Sigmoid colon (tissue), 7 donors: ENCODE data around the gene COL4A5. TPM values are rescaled to one million over a fixed set of nuclear protein-coding genes. Genes with fewer than 3 reads are reported as not detected.

Source experiments
- DNase-seq: peaks from one replicate; pipeline ENCODE4 v3.0.0-alpha.2; 2019
- H3K27ac ChIP-seq, 4 donors: fragments of 200-600 bp; sonication (generic); one replicate each; pipeline ENCODE4 v1.5.1; 2016 to 2019; ENCODE audit warnings: mild to moderate bottlenecking in 1 of 4
- H3K27me3 ChIP-seq, 3 donors: fragments of 200-600 bp; sonication (generic); one replicate each; pipeline ENCODE4 v1.5.1; 2019; ENCODE audit warnings: mild to moderate bottlenecking in 1 of 3
- H3K36me3 ChIP-seq, 4 donors: fragments of 200-600 bp; sonication (generic); one replicate each; pipeline ENCODE4 v1.5.1; 2016 to 2019
- H3K4me1 ChIP-seq, 4 donors: fragments of 200-600 bp; sonication (generic); one replicate each; pipeline ENCODE4 v1.5.1; 2017 to 2019
- H3K4me3 ChIP-seq, 4 donors: fragments of 200-600 bp; sonication (generic); one replicate each; pipeline ENCODE4 v1.5.1; 2017 to 2019; ENCODE audit warnings: mild to moderate bottlenecking in 2 of 4, moderate library complexity in 1 of 4
- H3K9me3 ChIP-seq, 4 donors: fragments of 200-600 bp in 3 of 4; sonication (generic) in 3 of 4; one replicate each; pipeline versions ENCODE4 v1.5.1 to v1.6.1; 2013 to 2019
- EP300 ChIP-seq, 4 donors: sonication (generic); formaldehyde crosslinking; IDR thresholded peaks; one replicate each; pipeline ENCODE4 v1.6.1; 2017; ENCODE audit warnings: antibody characterized with exemption in 4 of 4
- POLR2A ChIP-seq, 2 donors: fragments of 450-650 bp; IDR thresholded peaks; one replicate each; pipeline ENCODE4 v1.6.1; 2016; ENCODE audit warnings: antibody characterized with exemption in 2 of 2, mild to moderate bottlenecking in 2 of 2, moderate library complexity in 2 of 2
- POLR2AphosphoS5 ChIP-seq, 4 donors: sonication (generic); formaldehyde crosslinking; IDR thresholded peaks; one replicate each; pipeline ENCODE4 v1.6.1; 2017; ENCODE audit warnings: antibody characterized with exemption in 4 of 4
- WGBS, 2 donors: extraction: QIAGEN DNeasy Blood & Tissue Kit; methylation state at CpG; one replicate each; pipeline ENCODE4 v1.1.7; 2013; 5-methylcytosine and 5-hydroxymethylcytosine counted together
- intact Hi-C: fragments of 100-400 bp; cut with DNase I; formaldehyde crosslinking; loops from one replicate; pipeline ENCODE4 v1.15.1; 2023
- polyA plus RNA-seq, 3 donors: library from polyadenylated mRNA; stranded (reverse); fragments of 200-250 nt; gene quantifications; one replicate each; pipeline ENCODE4 v1.2.3, GENCODE V29; 2013
- total RNA-seq, 4 donors: library from RNA; depleted of rRNA; stranded (reverse); fragments of >200 nt; gene quantifications; one replicate each; pipeline ENCODE4 v1.1.0, GENCODE V29; 2016
- TF ChIP-seq, protein P1 (sequence below), 4 experiments: fragments of 450-650 bp in 3 of 4; fragments of 200-600 bp in 1 of 4; IDR thresholded peaks; one replicate each; pipeline ENCODE4 v1.5.1; 2016 to 2019; ENCODE audit warnings: antibody characterized with exemption in 4 of 4, mild to moderate bottlenecking in 3 of 4, moderate library complexity in 2 of 4
- donor health status: healthy with polysubstance abuse.
- donor health status: Bipolar disorder and iron deficiency.
- donor health status: healthy.

The COL4A5 gene
- total and polyA plus RNA-seq, 7 donors, result 0.23 to 19.4 (median 4.6) TPM

DNA sequence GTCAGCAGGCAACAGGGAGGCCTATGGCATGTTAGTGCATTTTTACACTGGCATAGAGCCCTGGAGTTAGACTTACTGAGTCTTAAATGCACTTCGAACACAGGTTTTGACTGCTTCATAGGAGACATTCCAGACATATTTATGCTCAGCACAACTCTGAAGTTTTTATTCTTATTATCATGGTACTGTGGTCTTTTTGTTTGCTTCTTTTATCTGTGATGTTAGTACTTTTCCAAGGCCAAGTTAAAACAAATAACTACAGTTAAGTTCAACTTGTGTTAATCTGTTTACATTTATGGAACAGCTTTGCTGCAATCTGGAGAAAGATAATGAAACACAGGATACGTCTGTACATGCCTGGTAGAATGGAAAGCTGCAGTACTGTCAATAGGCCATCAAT, 76.5 kb downstream of the COL4A5 start:
- no peak for DNase-seq
- H3K27me3 ChIP-seq, result no peaks in the 10 kb centered on the region
- intact Hi-C loops, result no loop called here

DNA sequence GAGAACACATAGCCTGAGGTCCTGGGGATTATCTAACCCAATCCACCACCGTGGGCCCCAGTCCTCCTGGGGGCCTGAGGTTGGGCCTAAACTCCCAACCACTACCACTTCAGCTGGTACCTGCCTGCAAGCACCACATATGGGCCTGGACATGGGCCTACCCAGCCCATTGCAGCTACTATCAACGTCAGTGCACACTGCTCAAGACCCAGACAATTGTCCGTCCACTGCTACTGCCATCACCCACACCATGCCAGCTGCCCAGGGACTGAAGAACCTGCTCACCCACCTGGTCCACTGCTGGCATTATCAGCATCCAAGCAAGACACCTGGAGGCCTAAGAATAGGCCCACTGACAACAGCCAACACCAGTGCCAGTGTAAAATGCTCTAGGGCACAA, 88.1 kb downstream of the COL4A5 start:
- H3K27me3 ChIP-seq, result no peaks in the 10 kb centered on the region
- no peak overlapping the region for H3K27ac ChIP-seq
- no peak overlapping the region for H3K4me3 ChIP-seq
- H3K36me3 ChIP-seq, result no peaks in the 10 kb centered on the region
- TF ChIP-seq EP300 (IDR thresholded peaks at IDR 0.05) (no peak), POLR2A (IDR thresholded peaks at IDR 0.05) (no peak), POLR2AphosphoS5 (IDR thresholded peaks at IDR 0.05) (no peak)
- TF ChIP-seq, protein P1, sequence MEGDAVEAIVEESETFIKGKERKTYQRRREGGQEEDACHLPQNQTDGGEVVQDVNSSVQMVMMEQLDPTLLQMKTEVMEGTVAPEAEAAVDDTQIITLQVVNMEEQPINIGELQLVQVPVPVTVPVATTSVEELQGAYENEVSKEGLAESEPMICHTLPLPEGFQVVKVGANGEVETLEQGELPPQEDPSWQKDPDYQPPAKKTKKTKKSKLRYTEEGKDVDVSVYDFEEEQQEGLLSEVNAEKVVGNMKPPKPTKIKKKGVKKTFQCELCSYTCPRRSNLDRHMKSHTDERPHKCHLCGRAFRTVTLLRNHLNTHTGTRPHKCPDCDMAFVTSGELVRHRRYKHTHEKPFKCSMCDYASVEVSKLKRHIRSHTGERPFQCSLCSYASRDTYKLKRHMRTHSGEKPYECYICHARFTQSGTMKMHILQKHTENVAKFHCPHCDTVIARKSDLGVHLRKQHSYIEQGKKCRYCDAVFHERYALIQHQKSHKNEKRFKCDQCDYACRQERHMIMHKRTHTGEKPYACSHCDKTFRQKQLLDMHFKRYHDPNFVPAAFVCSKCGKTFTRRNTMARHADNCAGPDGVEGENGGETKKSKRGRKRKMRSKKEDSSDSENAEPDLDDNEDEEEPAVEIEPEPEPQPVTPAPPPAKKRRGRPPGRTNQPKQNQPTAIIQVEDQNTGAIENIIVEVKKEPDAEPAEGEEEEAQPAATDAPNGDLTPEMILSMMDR (IDR thresholded peaks at IDR 0.05), result no peak
- intact Hi-C loops, result no loop called here
- H3K4me1 ChIP-seq, result no peaks in the 10 kb centered on the region
- 82 to 88% methylated on average over 3 of the region's 3 CpGs for WGBS, 2 donors
- no peak for DNase-seq
- H3K9me3 ChIP-seq, result no peaks in the 10 kb centered on the region

More for the DNA sequence above, 76.5 kb downstream of the COL4A5 start:
- WGBS, 2 donors, result 35 to 55% methylated on average over 2 of the region's 2 CpGs
- TF ChIP-seq POLR2A (IDR thresholded peaks at IDR 0.05), result no peak
- TF ChIP-seq, protein P1 (IDR thresholded peaks at IDR 0.05), result no peak
- TF ChIP-seq POLR2AphosphoS5 (IDR thresholded peaks at IDR 0.05), result no peak
- no peak for TF ChIP-seq EP300 (IDR thresholded peaks at IDR 0.05)
- Histone ChIP-seq H3K4me3 (no peak overlapping the region), H3K9me3 (no peaks in the 10 kb centered on the region), H3K36me3 (no peaks in the 10 kb centered on the region), H3K4me1 (no peaks in the 10 kb centered on the region), H3K27ac (peak overlapping the region in 1 of 4 donors; percentile 22)

DNA sequence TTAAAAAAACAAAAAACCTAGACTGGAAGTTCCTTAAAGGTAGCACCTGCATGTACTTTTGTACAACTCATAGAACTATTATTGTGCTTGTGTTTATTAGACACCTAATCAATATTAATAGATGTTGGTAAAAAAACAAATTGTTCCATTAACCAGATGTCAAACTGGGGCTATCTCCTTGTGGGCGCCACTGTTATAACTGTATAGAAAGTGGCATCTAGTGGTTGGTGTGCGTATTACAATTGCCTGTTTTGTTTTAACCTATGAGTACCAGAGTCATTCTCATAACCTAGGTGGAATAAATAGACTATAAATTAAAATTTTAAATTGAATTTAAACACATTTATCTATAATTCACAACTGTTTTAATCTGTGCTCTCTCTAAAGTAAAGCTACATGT, 97.4 kb downstream of the COL4A5 start:
- WGBS, 2 donors, result 8 to 25% methylated on average over 2 of the region's 2 CpGs
- H3K4me1 ChIP-seq, result no peaks in the 10 kb centered on the region
- no peak for DNase-seq
- H3K4me3 ChIP-seq, result no peak overlapping the region
- H3K27me3 ChIP-seq, result no peaks in the 10 kb centered on the region
- H3K27ac ChIP-seq, result no peak overlapping the region
- no peaks in the 10 kb centered on the region for H3K36me3 ChIP-seq
- H3K9me3 ChIP-seq, result no peaks in the 10 kb centered on the region
- intact Hi-C loops, result loop anchor here (2.0 kb wide), 1 partner anchor 312 kb away; no protein-coding TSS in a partner anchor
- no peak for TF ChIP-seq POLR2AphosphoS5 (IDR thresholded peaks at IDR 0.05)
- TF ChIP-seq, protein P1 (IDR thresholded peaks at IDR 0.05), result peak in 3 of 4 experiments; percentile 48 to 69 (median 56)

DNA sequence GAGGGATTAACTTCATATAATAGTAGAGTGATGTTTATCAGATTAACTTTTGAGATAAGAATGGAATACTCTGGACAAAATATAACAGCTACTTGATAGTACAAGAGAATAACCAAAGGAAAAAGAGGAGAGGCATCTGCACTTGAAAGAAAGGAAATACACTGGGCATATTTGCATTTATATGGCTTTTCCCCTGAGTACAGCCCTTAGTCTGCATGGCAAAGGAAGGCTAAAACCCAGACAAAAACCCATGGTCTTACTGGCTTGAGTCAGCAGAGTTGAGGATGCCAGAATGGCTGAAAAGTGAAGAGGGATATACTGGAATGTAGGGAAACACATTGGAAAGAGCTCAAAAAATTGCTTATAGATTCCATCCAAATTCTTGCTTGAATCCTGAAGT, 101.6 kb downstream of the COL4A5 start:
- DNase-seq, result no peak
- no peak for TF ChIP-seq EP300 (IDR thresholded peaks at IDR 0.05)
- TF ChIP-seq, protein P1 (IDR thresholded peaks at IDR 0.05), result no peak
- no peak for TF ChIP-seq POLR2AphosphoS5 (IDR thresholded peaks at IDR 0.05)
- TF ChIP-seq POLR2A (IDR thresholded peaks at IDR 0.05), result no peak
- H3K4me3 ChIP-seq, result no peak overlapping the region
- H3K27me3 ChIP-seq, result no peaks in the 10 kb centered on the region
- no peak overlapping the region for H3K27ac ChIP-seq
- no peaks in the 10 kb centered on the region for H3K9me3 ChIP-seq
- intact Hi-C loops, result no loop called here
- H3K4me1 ChIP-seq, result no peaks in the 10 kb centered on the region
- no peaks in the 10 kb centered on the region for H3K36me3 ChIP-seq

DNA sequence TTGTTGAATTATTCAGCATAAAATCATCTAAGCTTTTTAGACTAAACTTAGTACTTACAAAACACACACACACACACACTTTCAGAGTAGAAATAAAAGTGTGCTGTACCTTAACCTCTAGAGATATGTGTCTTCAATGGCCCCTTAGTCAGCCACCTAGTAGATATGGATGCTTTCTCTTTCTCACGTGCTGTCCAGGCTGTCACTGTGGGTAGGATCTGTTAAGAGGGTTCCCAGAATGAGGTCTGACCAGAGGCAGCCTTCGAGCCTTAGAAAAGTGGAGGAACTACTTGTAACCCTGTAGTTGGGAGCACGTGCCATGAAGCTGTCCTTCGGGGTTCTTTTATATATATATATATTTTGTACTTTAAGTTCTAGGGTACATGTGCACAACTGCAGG, 117.9 kb downstream of the COL4A5 start:
- 80 to 85% methylated on average over 4 of the region's 4 CpGs for WGBS, 2 donors
- no peak overlapping the region for H3K27ac ChIP-seq

More for the DNA sequence above, 117.9 kb downstream of the COL4A5 start:
- intact Hi-C loops, result no loop called here
- Histone ChIP-seq H3K4me3 (no peak overlapping the region), H3K4me1 (no peaks in the 10 kb centered on the region), H3K27me3 (no peaks in the 10 kb centered on the region), H3K36me3 (no peaks in the 10 kb centered on the region), H3K9me3 (no peaks in the 10 kb centered on the region)
- TF ChIP-seq EP300 (IDR thresholded peaks at IDR 0.05), result no peak
- TF ChIP-seq POLR2A (IDR thresholded peaks at IDR 0.05), result no peak
- TF ChIP-seq, protein P1 (IDR thresholded peaks at IDR 0.05), result no peak
- no peak for TF ChIP-seq POLR2AphosphoS5 (IDR thresholded peaks at IDR 0.05)
- DNase-seq, result no peak
